GM12878 (cell line): ENCODE data around the gene PDGFB. TPM values are rescaled to one million over a fixed set of nuclear protein-coding genes. Genes with fewer than 3 reads are reported as not detected.

Source experiments
- ATAC-seq: fragments of 200-7000 bp; cut with Tn5 transposase; 3 replicates; pipeline ENCODE4 v1.9.1; 2020; ENCODE audit warnings: mild to moderate bottlenecking, moderate library complexity
- BruUV-seq: library from RNA; stranded (reverse); fragments of 400-500 nt; replicated peaks from 2 replicates; lab custom pipeline; 2021; lab: Mats Ljungman, UMichigan
- CTCF ChIA-PET: fragments of 300-600 bp; sonication (Branson Sonifier 250); formaldehyde crosslinking; extraction: SDS; loops from one replicate; lab custom pipeline; 2021; ENCODE audit warnings: inconsistent platforms; lab: Yijun Ruan, JAX
- POLR2A ChIA-PET: fragments of 350-600 bp; formaldehyde crosslinking; extraction: SDS; loops from one replicate; lab custom pipeline; 2021; ENCODE audit warnings: inconsistent platforms; lab: Charles Lee
- RAD21 ChIA-PET: fragments of 300-600 bp; sonication (Branson Sonifier 250); formaldehyde crosslinking; loops from one replicate; lab custom pipeline; 2023; ENCODE audit warnings: antibody characterized with exemption; ENCODE audit not compliant: unreplicated experiment; lab: Charles Lee
- SMC1A ChIA-PET: fragments of 300-600 bp; sonication (Branson Sonifier 250); formaldehyde crosslinking; loops from one replicate; lab custom pipeline; 2023; ENCODE audit not compliant: unreplicated experiment, uncharacterized antibody; lab: Charles Lee
- DNase-seq: peaks from one replicate; pipeline ENCODE4 v3.0.0-alpha.2; 2011; ENCODE audit warnings: low read depth, low spot score
- FAIRE-seq: peaks from 3 replicates; lab custom pipeline; 2011; peaks lifted over from hg19 to GRCh38; lab: Jason Lieb, UNC
- H2AFZ ChIP-seq: 2 replicates; pipeline ENCODE4 v1.6.0; 2011; ENCODE audit warnings: low read depth, low read length, control low read depth; ENCODE audit not compliant: control insufficient read depth
- H3K27ac ChIP-seq: 2 replicates; pipeline ENCODE4 v1.5.1; 2011; ENCODE audit warnings: control low read depth; ENCODE audit not compliant: control insufficient read depth, insufficient read depth
- H3K27me3 ChIP-seq, 2 experiments: replicated peaks in 1 of 2; 2 replicates each; pipeline versions ENCODE4 v1.6.0 to v1.6.1; 2011; ENCODE audit warnings: low read length in 1 of 2; ENCODE audit not compliant: control insufficient read depth in 2 of 2, insufficient read depth in 2 of 2
- H3K36me3 ChIP-seq, 2 experiments: 2 replicates each; pipeline ENCODE4 v1.5.1; 2011; ENCODE audit warnings: low read length in 1 of 2; ENCODE audit not compliant: control insufficient read depth in 2 of 2, insufficient read depth in 2 of 2
- H3K4me1 ChIP-seq: 2 replicates; pipeline ENCODE4 v1.6.1; 2011; ENCODE audit warnings: mild to moderate bottlenecking, low read length, moderate library complexity, mixed read lengths; ENCODE audit not compliant: control insufficient read depth, insufficient read depth
- H3K4me2 ChIP-seq: 2 replicates; pipeline ENCODE4 v1.6.0; 2011; ENCODE audit warnings: control low read depth; ENCODE audit not compliant: control insufficient read depth, insufficient read depth
- H3K4me3 ChIP-seq: fragments of 200-600 bp; sonication (generic); 2 replicates; pipeline ENCODE4 v1.5.1; 2016
- H3K79me2 ChIP-seq: 2 replicates; pipeline ENCODE4 v1.6.0; 2011; ENCODE audit warnings: low read length; ENCODE audit not compliant: control insufficient read depth, insufficient read depth
- H3K9ac ChIP-seq: 2 replicates; pipeline ENCODE4 v1.8.0; 2011; ENCODE audit warnings: low read length, control low read depth, mixed read lengths; ENCODE audit not compliant: control insufficient read depth, insufficient read depth
- H3K9me3 ChIP-seq: replicated peaks from 3 replicates; pipeline ENCODE4 v1.5.1; 2011; ENCODE audit warnings: mild to moderate bottlenecking, low read length; ENCODE audit not compliant: control insufficient read depth, insufficient read depth
- H4K20me1 ChIP-seq: 2 replicates; pipeline ENCODE4 v1.6.0; 2011; ENCODE audit not compliant: control insufficient read depth, insufficient read depth
- CBX5 ChIP-seq: sonication (generic); IDR thresholded peaks from 2 replicates; pipeline ENCODE4 v1.6.1; 2016; ENCODE audit warnings: low read depth, moderate library complexity, mild to moderate bottlenecking, inconsistent platforms
- DPF2 ChIP-seq: fragments of 450-650 bp; IDR thresholded peaks from 2 replicates; pipeline ENCODE4 v1.6.1; 2017; ENCODE audit warnings: mild to moderate bottlenecking
- GATAD2B ChIP-seq: fragments of 450-650 bp; conservative IDR thresholded peaks from 2 replicates; pipeline ENCODE4 v1.6.1; 2017; ENCODE audit warnings: low read depth, mild to moderate bottlenecking, moderate library complexity
- IKZF1 ChIP-seq: fragments of 450-650 bp; conservative IDR thresholded peaks from 2 replicates; pipeline ENCODE4 v1.6.1; 2017; ENCODE audit warnings: antibody characterized with exemption, mild to moderate bottlenecking
- IRF4 ChIP-seq: IDR thresholded peaks from 2 replicates; pipeline ENCODE4 v1.6.1; 2011; ENCODE audit warnings: low read depth, low read length
- NR2C1 ChIP-seq: fragments of 450-650 bp; IDR thresholded peaks from 2 replicates; pipeline ENCODE4 v1.6.1; 2017; ENCODE audit warnings: antibody characterized with exemption, mild to moderate bottlenecking, moderate library complexity
- RAD51 ChIP-seq: fragments of 450-650 bp; IDR thresholded peaks from 2 replicates; pipeline ENCODE4 v1.6.1; 2016; ENCODE audit warnings: moderate library complexity, mild to moderate bottlenecking, inconsistent platforms
- RUNX3 ChIP-seq: IDR thresholded peaks from 2 replicates; pipeline ENCODE4 v1.6.1; 2012; ENCODE audit warnings: low read length, inconsistent platforms
- SMAD5 ChIP-seq: IDR thresholded peaks from 2 replicates; pipeline ENCODE4 v1.6.1; 2016; ENCODE audit warnings: antibody characterized with exemption, low read depth
- SREBF2 ChIP-seq: IDR thresholded peaks from 2 replicates; pipeline ENCODE4 v1.6.1; 2012; ENCODE audit warnings: mild to moderate bottlenecking, low read length
- SUPT20H ChIP-seq: IDR thresholded peaks from 2 replicates; pipeline ENCODE4 v1.6.1; 2011; ENCODE audit warnings: low read depth, mild to moderate bottlenecking, low read length, moderate library complexity, borderline replicate concordance; ENCODE audit not compliant: control insufficient read depth
- SUZ12 ChIP-seq: fragments of 200-600 bp; sonication (generic); IDR thresholded peaks from one replicate; pipeline ENCODE4 v1.6.1; 2018; ENCODE audit warnings: antibody characterized with exemption, mild to moderate bottlenecking; ENCODE audit not compliant: unreplicated experiment
- ZNF622 ChIP-seq: fragments of 450-650 bp; IDR thresholded peaks from 2 replicates; pipeline ENCODE4 v1.6.1; 2017; ENCODE audit warnings: mild to moderate bottlenecking, inconsistent platforms
- WGBS: methylation state at CpG from one replicate; pipeline ENCODE4 v1.1.6; 2016; ENCODE audit warnings: low lambda C conversion rate; ENCODE audit not compliant: insufficient replicate concordance, insufficient coverage; ENCODE audit errors: missing lambda C conversion rate; 5-methylcytosine and 5-hydroxymethylcytosine counted together
- in situ Hi-C: fragments of 300-500 bp; cut with MboI; formaldehyde crosslinking; loops from 9 replicates; pipeline ENCODE4 v1.14.3; 2018; ENCODE audit warnings: mixed read lengths
- intact Hi-C: fragments of 100-400 bp; cut with micrococcal nuclease; formaldehyde crosslinking; loops from one replicate; pipeline ENCODE4 v1.14.2; 2022; ENCODE audit not compliant: unreplicated experiment
- polyA plus RNA-seq, 11 experiments: library from polyadenylated mRNA; depleted of rRNA in 4 of 11; unstranded in 6 of 11; stranded (reverse) in 5 of 11; fragments of >200 nt; fragmentation: Nextera tagmentation in 4 of 11; fragmentation: Illumina TruSeq in 1 of 11; extraction: Ambion mirVana in 4 of 11; extraction: Trizol in 1 of 11; gene quantifications; 1 replicate in 1 of 11; 2 replicates in 10 of 11; pipeline versions ENCODE4 v1.2.1 to v1.2.3, GENCODE V29; 2011 to 2016; ENCODE audit warnings: inconsistent platforms in 2 of 11, missing spikeins in 2 of 11, low read depth in 1 of 11
- total RNA-seq, 4 experiments: library from RNA; depleted of rRNA in 3 of 4; stranded (reverse); fragments of >200 nt in 3 of 4; fragmentation: Illumina TruSeq in 1 of 4; extraction: Trizol in 1 of 4; gene quantifications; 2 replicates each; pipeline versions ENCODE4 v1.2.1 to v1.2.3, GENCODE V29; 2013 to 2021
- TF ChIP-seq, protein P1 (sequence below): fragments of 450-650 bp; IDR thresholded peaks from 2 replicates; pipeline ENCODE4 v1.6.1; 2017; ENCODE audit warnings: mild to moderate bottlenecking, low read depth, inconsistent platforms; ENCODE audit not compliant: poor library complexity, severe bottlenecking
- TF ChIP-seq, protein P2 (sequence below): IDR thresholded peaks from 2 replicates; pipeline ENCODE4 v1.6.1; 2012; ENCODE audit warnings: low read depth, low read length, improper control_type of control experiment
- TF ChIP-seq, protein P3 (sequence below): IDR thresholded peaks from 2 replicates; pipeline ENCODE4 v1.6.1; 2012; ENCODE audit warnings: mild to moderate bottlenecking, low read depth, low read length
- TF ChIP-seq, protein P4 (sequence below): fragments of 450-650 bp; IDR thresholded peaks from 2 replicates; pipeline ENCODE4 v1.6.1; 2016; ENCODE audit warnings: mild to moderate bottlenecking

The PDGFB gene
- total and polyA plus RNA-seq, 10 of the 15 experiments (the other 5 are each of a cell fraction or from before 2014, with no cell fraction given): 0.13 to 1.1 (median 0.56) TPM; not detected in 1

DNA sequence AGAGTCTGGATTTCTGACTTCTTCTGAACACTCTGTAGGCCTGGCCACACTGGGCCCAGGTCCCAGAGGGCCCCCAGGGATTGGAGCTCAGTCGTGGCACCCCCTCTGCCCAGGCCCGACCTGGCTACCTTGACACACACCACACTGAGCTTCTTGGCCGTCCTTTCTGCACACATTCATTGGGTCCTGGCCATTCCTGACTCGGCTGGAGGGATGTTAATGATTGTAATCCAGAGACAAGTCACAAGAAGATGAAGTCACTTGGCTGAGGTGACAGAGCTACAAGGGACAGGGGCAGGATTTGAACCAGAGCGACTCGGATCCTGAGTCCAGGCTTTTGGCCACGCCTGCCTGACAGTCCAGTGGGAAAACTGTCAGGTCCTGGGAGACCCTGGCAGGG is 23.9 kb upstream of the PDGFB start (continued):
- TF ChIP-seq, protein P1, sequence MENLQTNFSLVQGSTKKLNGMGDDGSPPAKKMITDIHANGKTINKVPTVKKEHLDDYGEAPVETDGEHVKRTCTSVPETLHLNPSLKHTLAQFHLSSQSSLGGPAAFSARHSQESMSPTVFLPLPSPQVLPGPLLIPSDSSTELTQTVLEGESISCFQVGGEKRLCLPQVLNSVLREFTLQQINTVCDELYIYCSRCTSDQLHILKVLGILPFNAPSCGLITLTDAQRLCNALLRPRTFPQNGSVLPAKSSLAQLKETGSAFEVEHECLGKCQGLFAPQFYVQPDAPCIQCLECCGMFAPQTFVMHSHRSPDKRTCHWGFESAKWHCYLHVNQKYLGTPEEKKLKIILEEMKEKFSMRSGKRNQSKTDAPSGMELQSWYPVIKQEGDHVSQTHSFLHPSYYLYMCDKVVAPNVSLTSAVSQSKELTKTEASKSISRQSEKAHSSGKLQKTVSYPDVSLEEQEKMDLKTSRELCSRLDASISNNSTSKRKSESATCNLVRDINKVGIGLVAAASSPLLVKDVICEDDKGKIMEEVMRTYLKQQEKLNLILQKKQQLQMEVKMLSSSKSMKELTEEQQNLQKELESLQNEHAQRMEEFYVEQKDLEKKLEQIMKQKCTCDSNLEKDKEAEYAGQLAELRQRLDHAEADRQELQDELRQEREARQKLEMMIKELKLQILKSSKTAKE: no peak
- no peak for TF ChIP-seq IKZF1
- TF ChIP-seq, protein P2, sequence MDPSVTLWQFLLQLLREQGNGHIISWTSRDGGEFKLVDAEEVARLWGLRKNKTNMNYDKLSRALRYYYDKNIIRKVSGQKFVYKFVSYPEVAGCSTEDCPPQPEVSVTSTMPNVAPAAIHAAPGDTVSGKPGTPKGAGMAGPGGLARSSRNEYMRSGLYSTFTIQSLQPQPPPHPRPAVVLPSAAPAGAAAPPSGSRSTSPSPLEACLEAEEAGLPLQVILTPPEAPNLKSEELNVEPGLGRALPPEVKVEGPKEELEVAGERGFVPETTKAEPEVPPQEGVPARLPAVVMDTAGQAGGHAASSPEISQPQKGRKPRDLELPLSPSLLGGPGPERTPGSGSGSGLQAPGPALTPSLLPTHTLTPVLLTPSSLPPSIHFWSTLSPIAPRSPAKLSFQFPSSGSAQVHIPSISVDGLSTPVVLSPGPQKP: no peak
- TF ChIP-seq GATAD2B: no peak
- TF ChIP-seq IRF4: no peak
- TF ChIP-seq CBX5: no peak
- no peak for TF ChIP-seq DPF2

DNA sequence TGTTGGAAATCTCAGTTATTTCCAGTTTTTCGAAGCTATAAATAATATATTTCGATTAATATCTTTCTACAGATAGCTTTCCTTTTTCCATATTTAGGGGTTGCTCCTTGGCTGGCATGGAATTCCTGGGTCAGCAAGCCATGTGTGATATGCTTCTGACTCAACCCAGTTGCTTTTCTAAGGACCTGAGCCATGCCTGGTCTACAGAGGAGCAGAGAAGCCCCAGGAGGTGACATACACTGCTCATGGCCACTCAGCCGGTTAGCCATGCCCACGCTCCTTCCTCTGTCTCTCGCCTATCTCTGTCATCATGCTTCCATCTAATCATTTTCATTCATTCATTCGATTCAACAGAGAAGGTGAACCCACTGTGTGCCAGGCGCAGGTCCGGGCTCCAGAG is 23.2 kb upstream of the PDGFB start:
- RAD21 ChIA-PET: interaction anchor here (1.4 kb wide), 1 partner anchor 13 kb away, joined by 4 read pairs; no protein-coding TSS in a partner anchor
- POLR2A ChIA-PET: interaction anchor here (0.7 kb wide), 1 partner anchor 89 kb away, joined by 3 read pairs; no protein-coding TSS in a partner anchor
- no peaks in the 10 kb centered on the region for H3K79me2 ChIP-seq
- no peaks in the 10 kb centered on the region for H3K36me3 ChIP-seq
- no peaks in the 10 kb centered on the region for H3K27me3 ChIP-seq
- CTCF ChIA-PET: interaction anchor here (1.2 kb wide), 1 partner anchor 97 kb away, joined by 4 read pairs; no protein-coding TSS in a partner anchor
- in situ Hi-C loops (no loop called here), intact Hi-C loops (no loop called here)
- 83% methylated on average over 8 of the region's 8 CpGs for WGBS
- H4K20me1 ChIP-seq: no peaks in the 10 kb centered on the region
- H3K9me3 ChIP-seq: no peaks in the 10 kb centered on the region
- ATAC-seq (no peak), DNase-seq (no peak), FAIRE-seq (no peak)
- H3K4me1 ChIP-seq: peaks cover 37% of the 10 kb centered on the region
- H3K4me3 ChIP-seq: no peak overlapping the region
- no peak overlapping the region for H3K9ac ChIP-seq
- BruUV-seq: no TSS peak
- no peak overlapping the region for H3K27ac ChIP-seq
- H2AFZ ChIP-seq: no peak overlapping the region
- SMC1A ChIA-PET: no interaction called here
- H3K4me2 ChIP-seq: no peak overlapping the region
- TF ChIP-seq SREBF2: no peak
- no peak for TF ChIP-seq SUPT20H
- TF ChIP-seq, protein P3, sequence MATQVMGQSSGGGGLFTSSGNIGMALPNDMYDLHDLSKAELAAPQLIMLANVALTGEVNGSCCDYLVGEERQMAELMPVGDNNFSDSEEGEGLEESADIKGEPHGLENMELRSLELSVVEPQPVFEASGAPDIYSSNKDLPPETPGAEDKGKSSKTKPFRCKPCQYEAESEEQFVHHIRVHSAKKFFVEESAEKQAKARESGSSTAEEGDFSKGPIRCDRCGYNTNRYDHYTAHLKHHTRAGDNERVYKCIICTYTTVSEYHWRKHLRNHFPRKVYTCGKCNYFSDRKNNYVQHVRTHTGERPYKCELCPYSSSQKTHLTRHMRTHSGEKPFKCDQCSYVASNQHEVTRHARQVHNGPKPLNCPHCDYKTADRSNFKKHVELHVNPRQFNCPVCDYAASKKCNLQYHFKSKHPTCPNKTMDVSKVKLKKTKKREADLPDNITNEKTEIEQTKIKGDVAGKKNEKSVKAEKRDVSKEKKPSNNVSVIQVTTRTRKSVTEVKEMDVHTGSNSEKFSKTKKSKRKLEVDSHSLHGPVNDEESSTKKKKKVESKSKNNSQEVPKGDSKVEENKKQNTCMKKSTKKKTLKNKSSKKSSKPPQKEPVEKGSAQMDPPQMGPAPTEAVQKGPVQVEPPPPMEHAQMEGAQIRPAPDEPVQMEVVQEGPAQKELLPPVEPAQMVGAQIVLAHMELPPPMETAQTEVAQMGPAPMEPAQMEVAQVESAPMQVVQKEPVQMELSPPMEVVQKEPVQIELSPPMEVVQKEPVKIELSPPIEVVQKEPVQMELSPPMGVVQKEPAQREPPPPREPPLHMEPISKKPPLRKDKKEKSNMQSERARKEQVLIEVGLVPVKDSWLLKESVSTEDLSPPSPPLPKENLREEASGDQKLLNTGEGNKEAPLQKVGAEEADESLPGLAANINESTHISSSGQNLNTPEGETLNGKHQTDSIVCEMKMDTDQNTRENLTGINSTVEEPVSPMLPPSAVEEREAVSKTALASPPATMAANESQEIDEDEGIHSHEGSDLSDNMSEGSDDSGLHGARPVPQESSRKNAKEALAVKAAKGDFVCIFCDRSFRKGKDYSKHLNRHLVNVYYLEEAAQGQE: no peak
- TF ChIP-seq RUNX3: no peak
- no peak for TF ChIP-seq RAD51
- no peak for TF ChIP-seq SMAD5
- TF ChIP-seq NR2C1: no peak
- TF ChIP-seq, protein P4, sequence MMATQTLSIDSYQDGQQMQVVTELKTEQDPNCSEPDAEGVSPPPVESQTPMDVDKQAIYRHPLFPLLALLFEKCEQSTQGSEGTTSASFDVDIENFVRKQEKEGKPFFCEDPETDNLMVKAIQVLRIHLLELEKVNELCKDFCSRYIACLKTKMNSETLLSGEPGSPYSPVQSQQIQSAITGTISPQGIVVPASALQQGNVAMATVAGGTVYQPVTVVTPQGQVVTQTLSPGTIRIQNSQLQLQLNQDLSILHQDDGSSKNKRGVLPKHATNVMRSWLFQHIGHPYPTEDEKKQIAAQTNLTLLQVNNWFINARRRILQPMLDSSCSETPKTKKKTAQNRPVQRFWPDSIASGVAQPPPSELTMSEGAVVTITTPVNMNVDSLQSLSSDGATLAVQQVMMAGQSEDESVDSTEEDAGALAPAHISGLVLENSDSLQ: no peak
- TF ChIP-seq SUZ12: no peak
- TF ChIP-seq IRF4: no peak
- no peak for TF ChIP-seq ZNF622
